Esophagus squamous epithelium (tissue), 4 donors: ENCODE measurements around the gene SLC12A2.

ENCODE experiments used
- POLR2A ChIP-seq, 4 donors: fragments of 450-650 bp; IDR thresholded peaks; one replicate each; pipeline ENCODE4 v1.6.1; 2017; ENCODE audit warnings: antibody characterized with exemption in 4 of 4, mild to moderate bottlenecking in 4 of 4, moderate library complexity in 3 of 4
- TF ChIP-seq, protein P1 (sequence below), 6 experiments: fragments of 450-650 bp in 4 of 6; fragments of 200-600 bp in 2 of 6; sonication (generic) in 2 of 6; IDR thresholded peaks; one replicate each; pipeline ENCODE4 v1.5.1; 2016 to 2019; ENCODE audit warnings: antibody characterized with exemption in 6 of 6, mild to moderate bottlenecking in 4 of 6, moderate library complexity in 4 of 6

DNA sequence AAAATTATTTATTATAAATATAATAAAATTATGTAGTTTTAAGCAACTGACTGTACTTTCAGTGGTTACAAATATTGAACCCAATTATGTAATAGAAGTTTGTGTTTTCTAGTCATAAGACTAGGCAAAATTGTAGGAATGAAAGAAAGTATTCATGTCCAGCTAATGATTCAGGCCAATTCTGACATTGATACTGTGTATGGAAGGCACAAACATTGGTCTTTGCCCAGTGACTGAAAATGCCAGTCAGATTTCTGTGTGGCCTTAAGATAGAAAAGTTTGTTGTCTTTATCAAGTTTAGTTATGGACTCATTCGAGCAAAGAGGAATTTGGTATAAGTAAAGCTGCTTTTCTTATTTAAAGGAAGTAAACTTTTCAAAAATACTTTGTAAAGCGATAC, 60.3 kb downstream of the SLC12A2 start:
- TF ChIP-seq, protein P1, sequence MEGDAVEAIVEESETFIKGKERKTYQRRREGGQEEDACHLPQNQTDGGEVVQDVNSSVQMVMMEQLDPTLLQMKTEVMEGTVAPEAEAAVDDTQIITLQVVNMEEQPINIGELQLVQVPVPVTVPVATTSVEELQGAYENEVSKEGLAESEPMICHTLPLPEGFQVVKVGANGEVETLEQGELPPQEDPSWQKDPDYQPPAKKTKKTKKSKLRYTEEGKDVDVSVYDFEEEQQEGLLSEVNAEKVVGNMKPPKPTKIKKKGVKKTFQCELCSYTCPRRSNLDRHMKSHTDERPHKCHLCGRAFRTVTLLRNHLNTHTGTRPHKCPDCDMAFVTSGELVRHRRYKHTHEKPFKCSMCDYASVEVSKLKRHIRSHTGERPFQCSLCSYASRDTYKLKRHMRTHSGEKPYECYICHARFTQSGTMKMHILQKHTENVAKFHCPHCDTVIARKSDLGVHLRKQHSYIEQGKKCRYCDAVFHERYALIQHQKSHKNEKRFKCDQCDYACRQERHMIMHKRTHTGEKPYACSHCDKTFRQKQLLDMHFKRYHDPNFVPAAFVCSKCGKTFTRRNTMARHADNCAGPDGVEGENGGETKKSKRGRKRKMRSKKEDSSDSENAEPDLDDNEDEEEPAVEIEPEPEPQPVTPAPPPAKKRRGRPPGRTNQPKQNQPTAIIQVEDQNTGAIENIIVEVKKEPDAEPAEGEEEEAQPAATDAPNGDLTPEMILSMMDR (IDR thresholded peaks at IDR 0.05) = no peak
- TF ChIP-seq POLR2A (IDR thresholded peaks at IDR 0.05) = no peak
